ENCODE measurements around the gene NRP1.

Gene NRP1

DNA sequence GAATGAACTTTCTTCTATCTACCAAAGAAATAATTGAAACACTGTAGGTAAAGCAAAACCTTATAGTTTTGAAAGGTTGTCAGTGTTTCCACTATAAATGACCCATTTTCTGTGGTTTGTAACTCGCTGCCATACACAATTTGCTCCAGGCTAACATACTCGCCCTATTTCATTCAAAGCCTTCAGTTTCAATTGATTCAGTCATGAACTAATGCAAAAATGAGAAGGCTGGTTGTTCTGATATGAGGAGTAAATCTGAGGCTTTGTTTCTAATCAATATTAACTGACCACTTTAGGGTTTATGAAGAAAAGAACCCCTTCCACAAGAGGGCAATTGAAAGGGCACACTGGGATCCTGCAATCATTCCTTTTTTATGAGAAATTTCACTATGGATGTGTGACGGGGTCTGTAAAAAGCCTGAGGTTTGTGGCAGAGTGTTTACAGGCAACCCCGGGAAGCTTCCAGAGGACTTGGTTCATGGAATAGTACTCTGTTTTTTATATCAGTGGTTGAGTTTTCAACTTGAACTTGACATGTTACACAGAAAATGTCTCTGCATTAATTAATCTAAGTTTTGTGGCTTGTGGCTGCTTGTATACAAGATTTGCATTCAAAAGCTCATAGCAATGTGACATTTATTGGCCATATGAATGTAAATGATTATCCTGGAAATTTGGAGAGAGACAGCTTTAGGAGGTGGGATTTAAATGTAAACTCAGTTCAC lies 133.2 kb downstream of the NRP1 start:
- DNase-seq = no peak

DNA sequence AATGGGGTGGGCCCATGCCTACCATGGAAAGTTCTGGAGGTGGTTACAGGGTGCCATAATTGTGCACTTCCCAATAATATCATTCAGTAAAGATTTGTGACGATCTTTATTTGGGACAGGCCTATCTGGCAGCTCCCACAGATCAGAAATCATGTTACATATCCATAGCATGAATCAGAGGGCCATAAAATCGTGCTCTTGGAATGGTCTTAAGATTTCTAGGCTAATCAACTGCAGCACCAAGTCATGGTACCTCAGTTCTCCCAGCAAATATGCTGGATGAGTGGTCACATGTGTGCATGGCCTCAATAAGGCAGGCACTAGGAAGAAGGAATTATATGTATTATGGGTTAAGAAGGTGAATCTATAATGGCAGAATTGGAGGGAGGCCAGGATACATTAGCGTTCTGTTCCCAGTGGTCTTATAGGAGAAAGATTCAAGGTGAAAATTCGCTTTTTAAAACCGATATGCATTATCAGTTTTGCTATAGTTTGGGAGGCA lies 134.7 kb downstream of the NRP1 start:
- DNase-seq = no peak

DNA sequence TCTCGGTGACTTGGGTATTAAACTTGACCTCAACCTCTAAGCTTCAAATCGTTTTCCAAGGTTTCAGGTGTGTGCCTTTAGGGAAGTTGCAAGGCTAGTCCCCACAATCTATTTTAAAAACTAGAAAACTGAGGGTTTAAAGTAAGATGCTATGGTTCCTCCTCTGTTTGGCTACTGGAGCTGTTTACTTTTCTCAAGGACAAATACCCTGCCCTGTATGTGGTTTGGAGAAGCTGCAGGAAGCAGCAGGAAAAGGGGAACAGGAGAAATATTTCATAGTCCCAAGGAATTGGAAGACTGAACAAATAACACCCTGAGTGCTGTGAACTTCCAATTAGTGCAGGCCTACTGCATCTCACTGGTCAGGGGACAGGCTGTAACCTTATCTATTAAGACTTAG lies 135.9 kb downstream of the NRP1 start:
- no peak for DNase-seq

DNA sequence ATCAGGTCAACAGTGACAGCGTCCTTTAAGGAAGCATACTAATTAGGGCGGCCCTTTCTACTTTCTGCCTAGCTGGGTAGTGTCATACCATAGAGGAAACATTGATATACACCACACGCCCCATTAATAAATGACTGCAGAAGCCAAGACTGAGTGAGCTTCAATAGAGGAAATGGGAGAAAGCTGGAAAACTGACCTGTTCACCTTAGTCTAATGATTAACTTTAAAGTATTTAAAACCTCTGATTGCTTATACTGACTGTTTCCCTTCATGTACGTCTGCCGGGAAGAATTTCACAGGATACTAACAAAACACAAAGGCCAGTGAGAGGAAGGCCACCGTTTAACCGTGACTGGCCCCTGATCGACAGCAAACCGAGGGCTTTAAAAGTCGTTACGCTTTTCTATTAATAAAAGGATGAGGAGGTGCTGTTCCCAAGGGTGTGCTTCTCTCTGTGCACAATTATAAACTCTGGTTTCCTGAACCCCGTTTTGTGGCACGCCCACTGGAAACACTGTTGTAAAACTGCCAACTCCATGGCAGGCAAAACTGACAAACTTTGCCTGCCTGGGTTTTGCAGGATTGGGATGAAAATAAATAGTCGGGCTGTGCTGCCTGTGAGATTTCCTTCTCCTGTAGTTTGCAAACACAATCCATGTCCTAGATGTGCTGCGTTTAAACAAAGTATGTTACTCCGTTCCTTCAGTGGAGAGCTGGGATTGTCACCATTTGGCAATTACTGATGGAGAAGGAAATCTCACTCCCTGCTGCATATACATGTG lies 137.6 kb downstream of the NRP1 start:
- DNase-seq = no peak

DNA sequence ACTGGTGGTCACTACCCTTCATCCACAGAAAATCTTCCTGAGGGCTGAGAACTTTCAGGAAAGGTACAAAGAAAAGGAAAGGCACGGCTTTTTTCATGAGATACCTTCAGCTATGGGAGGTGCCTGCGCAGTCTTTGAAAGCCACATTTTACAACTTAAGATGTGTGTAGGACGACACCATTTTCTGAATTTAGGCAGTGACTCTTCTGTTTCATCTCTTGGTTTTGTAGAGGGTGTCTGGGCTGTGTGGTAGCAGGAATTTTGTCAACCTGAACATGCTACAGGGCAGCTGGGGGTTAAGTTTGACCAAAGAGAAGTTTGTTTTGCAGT lies 138.1 kb downstream of the NRP1 start:
- DNase-seq = no peak

DNA sequence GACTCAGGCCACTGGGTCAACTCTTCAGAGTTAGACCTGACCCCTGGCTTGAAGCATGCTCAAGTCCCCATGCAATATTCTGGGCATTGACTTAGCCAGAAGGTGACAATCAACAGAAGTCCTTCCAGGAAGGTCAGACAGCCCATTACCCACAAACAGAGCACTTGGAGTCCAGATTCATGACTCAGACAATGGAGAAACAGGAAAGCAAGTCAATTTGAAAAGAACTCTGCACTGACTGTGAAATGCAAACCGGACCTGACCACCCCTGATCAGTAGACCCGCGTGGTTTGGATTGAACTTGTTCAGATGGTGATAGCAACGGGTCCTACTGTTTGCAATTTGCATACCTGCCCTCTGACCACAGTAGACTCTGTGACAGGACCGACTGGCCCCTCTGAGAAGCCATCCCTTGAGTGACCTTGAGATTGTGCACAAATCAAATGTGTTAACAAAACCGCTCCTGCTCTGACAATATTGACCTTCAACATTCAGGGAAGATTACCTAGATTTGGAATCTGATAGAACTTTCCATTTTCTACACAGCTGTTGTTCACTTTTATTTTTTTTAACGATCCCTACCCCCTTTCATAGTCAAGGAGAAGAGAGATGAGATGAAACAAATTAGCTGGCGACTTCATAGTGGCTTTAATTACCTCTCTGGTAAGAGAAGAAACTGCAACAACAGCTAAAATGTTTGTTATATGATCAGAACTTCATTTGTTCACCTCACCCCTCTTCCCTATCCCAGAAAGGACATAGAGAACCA lies 138.7 kb downstream of the NRP1 start:
- no peak for DNase-seq

DNA sequence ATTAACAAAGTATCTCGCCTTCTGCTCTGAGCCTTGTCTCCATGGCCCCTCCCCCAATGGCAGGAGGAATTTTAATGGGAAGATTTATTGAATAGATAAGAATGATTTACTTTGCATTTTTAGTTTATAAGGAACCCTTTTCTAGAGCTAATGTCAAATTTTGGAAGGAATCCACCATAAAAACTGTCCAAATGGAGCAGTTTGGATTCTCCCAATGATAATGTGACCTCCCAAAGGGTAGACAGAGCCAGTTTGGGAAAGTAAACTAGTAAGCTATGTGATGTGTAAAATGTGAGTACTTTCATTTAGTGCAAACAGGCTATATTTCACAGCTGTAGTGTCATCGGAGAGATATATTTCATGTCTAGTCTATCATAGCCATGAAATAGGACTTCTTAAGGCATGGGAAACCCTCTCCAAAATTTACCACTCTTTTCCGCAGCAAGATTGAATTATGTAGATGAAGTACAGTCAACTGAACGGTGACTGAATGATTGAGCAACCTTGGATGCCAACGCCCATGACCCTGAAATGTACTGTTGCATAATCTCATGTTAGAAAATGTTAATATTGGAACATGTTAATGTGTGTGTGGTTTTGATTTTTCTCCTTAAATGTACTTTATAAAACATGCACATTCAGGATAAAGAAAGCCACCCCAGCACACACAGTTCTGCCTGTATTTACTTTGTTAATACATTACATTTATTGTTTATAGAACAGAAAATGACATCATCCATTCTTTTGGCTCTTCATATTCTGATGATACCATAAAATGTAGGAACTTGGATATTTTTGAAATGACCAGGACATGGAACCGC lies 140.6 kb downstream of the NRP1 start:
- DNase-seq = no peak

DNA sequence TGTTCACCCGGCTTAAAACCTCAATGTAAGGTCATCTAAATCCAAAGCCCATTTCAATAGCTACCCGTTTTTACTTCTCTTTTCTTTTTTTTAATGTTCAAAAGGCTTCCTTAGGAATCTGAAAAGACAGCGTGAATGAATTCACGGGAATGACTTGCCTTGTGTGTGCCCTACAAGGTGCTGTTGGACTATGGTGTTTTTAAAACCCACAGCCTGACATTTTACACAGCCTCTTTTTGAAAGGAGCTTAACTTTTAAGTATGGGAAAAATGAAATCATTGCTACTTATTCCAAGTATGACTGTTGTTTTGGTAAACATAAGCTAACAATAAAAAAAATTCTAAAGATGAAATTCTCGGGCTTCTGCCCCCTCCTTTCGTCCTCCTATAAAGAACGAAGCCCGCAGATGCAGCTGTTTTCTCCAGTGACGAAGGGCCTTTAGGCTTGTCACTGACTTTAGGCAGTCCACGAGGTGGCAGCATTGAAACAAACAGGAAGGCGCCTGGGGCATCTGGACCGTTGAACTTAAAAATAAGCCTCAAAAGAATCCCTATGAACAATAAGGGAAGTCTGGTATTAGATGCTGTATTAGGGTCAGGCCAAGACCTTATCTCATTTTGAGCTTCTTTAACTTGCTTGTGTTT lies 141.3 kb downstream of the NRP1 start:
- peak; percentile 84 for DNase-seq

DNA sequence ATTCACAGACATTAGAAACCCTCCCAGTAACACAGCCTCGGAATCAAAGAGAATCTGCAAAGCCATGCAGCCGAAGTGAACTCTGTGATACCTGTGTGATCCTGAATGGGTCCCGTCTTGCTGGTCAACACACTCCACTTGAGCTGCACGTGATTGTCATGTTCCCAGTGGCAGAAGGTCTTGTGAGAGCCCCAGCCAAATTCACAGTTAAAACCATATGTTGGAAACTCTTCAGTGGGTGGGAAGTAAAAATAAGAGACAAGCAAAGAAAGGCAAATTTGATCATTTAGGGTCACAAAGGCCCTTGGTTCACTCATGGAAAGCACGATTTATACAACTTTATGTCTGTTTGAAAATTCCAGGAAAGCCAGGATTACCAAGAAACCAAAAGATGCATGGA lies 142.3 kb downstream of the NRP1 start:
- DNase-seq = no peak

DNA sequence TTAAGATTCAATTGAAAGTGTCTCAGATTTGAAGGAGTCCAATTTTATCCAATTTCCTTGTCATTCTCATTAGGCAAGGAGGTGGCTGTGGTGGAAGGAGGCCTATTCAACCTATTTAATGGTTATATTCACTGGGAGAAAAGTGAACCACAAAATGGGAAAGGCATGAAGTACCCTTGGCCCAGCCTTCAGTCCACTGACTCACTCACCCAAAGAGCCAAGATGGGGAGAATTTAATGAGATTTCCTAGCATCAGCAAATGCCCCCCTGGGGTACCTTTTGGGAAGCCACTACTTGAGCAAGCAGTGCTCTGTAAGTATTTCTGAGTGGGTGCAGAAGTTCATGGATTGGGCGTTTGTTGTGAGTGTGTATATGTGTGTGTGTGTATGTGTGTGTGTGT lies 144.1 kb downstream of the NRP1 start:
- no peak for DNase-seq

DNA sequence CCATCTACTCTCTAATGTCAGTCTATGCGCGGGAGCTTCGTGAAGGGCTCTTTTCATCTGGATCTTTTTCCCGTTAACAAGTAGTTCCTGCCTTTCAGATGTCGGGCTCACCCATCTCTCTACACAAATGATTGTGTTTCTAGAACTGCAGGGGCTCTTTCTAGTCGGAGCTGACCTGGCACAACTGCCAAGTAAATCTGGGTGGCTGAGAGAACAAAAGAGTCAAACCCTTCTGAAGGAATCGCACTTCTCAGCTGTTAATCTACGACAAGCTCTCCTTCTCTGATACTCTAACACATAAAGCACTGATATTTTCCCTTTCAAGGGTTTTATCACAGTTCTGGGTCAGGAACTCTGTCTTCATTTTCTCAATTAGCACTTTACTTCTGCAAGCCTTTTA lies 144.7 kb downstream of the NRP1 start:
- DNase-seq = no peak

DNA sequence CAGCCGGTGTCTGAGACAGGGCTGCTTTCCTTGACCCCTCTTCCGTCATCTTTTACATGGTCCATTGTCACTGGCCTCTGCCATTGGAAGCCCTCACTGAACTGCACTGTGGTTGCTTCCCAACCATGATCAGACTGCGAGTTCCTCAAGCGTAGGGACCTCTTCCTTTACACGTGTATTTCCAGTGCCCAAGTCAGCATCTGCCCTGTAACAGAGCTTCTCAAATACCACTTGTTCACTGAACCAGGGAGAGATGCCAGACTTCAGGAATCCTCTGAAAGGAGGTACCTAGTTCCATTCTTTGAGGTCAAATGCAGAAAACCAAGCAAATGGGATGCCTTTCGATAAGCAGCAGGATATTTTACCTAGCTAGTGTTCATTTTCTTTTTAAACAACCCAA lies 145.1 kb downstream of the NRP1 start:
- DNase-seq = no peak

DNA sequence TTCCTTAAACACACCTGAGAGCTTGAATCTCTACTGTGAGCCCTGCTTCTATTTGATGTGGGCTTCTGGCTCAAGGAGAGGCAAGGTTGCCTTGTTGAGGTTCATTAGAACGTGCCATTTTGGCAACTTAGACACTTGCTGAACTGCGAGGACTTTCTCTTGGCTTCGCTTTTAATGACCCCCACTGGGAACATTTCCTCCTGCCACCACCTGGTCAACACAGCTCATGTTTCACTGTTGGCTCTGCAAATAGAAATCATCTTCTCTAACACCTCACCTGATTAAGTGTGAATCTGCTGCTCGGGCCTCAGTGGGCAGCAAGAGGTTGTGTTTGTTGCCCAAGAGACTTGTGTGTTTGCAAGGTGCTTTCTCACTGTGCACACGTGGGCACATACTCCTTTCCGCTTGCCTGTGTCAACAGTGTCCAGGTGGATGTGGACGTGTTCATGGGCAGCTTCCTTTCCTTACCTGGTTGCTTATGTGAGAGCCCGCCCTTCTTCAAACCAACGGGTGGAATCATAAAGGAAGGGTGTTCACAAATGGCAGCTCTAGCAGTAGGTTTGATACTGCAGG lies 147.0 kb downstream of the NRP1 start:
- DNase-seq = no peak

DNA sequence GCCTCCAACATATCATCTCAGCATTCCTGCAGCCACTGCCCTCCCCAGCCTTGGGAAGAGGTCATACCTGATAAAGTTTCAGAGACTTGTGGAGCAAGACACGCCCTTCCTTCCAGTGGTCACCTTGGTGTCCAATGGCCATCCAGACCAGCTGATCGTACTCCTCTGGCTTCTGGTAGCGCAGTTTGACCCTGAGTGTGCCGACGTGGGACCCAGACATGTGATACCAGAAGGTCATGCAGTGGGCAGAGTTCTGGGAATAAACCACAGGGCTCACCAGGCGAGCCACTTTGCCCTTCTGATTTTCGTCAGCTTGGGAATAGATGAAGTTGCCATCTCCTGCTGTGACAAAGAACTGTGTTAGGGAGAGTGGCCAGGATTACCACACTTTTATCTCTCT lies 148.3 kb downstream of the NRP1 start:
- DNase-seq = no peak

DNA sequence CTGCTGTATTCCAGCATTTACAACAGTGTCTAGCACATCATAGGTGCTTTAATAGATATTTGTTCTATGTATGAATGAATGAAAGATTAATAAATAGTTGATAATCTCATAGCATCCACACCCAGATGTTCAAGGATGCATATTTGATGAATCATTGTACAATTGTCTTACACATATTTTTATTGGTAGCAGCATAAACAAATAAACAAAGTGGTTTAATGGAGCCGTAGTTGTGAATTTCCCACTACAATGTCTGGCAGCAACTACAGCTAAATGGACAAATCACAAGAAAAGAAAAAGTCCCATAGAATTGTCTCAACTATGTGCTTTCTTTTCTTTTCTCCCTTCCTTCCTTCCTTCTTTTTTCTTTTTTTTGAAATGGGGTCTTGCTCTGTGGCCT lies 150.8 kb downstream of the NRP1 start:
- DNase-seq = no peak

DNA sequence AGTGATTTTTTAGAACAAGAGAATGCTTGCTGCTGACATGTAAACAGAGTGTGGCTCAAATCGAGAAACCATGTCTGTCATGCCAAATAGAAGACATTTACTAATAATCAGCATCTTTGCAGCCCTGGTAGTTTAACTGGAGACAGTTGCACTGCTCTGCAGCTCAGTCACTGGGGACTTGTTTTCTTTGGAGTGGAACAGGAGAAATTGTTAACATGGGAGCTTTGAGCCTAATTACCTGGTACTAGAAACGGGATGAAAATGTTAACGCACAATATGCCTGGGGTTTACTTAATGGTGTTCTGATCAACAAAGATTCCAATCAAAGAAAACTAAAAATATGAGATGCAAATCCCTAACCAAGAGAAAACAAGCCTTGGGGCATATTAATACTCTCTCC lies 153.5 kb downstream of the NRP1 start:
- no peak for DNase-seq

DNA sequence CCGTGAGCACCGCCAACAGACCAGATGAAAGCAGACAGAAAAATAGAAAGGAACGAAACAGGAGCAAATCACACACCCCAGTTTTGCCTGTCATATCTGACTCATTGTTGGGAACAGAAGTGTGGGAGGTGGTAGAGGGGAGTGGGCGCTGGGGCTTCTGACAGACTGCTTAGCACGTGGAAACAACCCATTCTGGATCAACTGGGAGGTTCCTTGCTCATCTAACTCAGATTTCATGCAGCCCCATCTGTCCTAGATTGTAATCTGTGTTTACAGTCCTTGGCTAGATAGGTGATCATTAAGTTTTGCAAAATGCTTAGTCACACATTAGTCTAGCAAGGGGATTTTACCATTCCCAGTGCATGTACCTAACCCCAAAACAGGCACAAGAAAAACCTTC lies 154.1 kb downstream of the NRP1 start:
- DNase-seq = no peak

DNA sequence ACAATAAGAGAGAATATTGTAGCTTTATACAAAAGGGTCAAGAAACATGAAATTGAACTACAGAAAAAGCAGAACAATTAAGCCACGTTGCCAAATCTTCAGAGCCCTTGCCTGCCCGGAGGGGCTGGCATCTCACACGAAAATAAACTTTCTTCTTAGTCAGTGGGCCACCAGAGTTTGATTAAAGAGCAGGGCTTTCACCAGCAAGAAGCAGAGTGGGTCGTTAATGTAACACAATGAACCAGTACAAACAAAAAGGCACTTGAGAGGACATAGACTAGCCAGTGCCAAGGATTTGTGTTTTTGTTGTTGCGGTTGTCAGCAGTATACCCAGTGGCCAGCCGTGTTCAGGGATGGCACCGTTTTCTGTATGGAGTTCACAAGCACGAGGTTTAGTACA lies 155.4 kb downstream of the NRP1 start:
- no peak for DNase-seq

DNA sequence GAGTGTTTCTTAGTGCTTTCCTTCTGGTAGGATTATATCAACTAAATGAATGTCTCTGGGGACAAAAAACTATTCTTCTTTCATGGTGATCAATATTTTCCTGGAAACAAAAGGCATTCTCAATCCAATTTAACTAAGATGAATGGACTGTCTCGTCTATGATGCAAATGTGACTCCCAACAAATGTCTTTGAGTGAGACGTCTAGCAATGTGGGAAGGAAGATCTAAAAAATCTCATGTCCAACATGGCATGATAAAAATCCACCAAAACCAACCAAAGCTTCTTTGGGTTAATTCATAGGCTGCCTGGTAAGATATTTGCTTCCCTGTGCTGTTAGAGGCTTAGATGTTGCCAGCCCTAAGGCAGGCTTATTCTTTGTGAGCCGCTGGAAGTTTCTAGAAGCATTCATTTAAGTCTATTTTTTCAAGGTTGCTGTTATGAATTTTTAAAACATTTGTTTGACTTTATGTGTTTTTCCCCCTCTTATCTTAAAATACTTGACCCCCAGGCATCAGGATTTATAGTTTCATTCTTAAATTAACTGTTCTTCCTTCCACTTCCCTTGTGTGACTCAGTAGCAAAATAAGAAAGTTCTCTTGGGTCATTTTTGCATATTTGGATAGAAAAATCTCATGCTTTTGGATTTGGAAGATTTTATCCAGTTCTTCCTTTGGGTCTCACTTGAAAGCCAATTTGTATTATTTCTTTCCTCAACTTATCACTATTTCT lies 156.3 kb downstream of the NRP1 start:
- no peak for DNase-seq

DNA sequence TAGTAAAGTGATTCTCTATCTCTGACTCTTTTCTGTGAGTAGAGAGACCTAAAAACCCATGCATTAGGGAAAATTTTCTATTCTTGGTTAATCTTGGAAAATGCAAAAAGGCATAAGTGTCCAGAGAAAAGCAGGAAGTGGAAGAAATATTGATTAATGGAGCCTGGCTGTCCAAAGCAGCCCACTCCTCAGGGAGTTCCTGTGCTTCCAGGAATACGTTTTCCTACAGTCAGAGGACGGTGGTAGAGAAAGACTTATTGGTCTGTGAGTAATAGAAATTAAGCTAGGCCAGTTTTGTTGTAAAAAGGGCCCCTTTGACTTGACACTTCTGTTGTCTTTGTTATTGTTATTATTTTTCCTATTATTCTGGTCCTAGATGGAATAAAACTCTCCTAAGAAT lies 157.8 kb downstream of the NRP1 start:
- no peak for DNase-seq

DNA sequence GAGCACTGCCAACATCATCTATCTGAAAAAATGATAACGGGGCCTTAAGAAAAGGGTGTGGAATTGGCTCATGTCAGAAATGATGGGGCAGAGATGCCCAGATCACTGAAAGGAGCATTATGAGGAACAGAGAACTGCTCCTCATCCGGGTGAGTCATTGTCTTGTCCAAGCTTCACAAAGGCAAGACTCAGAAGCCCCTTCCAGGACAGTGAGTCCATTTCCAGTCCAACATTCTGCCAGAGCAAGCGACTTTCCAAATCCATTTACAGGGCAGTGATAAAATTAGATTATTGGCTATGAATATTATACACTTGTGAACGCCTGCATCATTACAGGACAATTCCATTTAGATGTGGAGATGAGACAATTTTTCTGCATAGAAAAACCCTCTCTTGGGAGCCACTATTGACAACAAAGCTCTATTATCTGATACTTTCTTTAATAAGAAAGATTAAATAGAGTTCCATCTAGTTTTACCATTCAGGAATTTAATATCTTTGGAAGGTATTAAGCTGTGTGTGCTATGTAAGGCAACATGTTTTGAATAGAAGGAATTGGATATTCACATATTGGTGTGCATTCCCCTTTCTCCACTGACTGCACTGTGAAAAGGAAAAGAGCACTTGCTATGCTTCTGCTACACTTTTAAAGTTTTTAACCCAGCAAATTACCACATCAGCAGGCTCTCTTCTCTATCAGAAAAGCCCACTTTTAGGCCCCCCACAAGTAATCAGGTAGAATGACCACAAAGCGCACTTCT lies 159.6 kb downstream of the NRP1 start:
- DNase-seq = no peak
